Liver (tissue), 9 donors: ENCODE data around the gene TM7SF3. TPM values are rescaled to one million over a fixed set of nuclear protein-coding genes. Genes with fewer than 3 reads are reported as not detected.

Experiments
- DNase-seq: peaks from one replicate; pipeline ENCODE4 v3.0.0-alpha.2; 2017; ENCODE audit warnings: low spot score
- H3K27ac ChIP-seq, 2 donors: one replicate each; pipeline ENCODE4 v1.7.0; 2013; ENCODE audit warnings: inconsistent platforms in 2 of 2, low read length in 2 of 2, control low read depth in 1 of 2, low read depth in 1 of 2, mild to moderate bottlenecking in 1 of 2
- H3K27me3 ChIP-seq, 4 donors: one replicate each; pipeline versions ENCODE4 v1.6.1 to v1.7.0; 2013; ENCODE audit warnings: low read length in 3 of 4, inconsistent platforms in 1 of 4, mild to moderate bottlenecking in 1 of 4, moderate library complexity in 1 of 4; ENCODE audit not compliant: control insufficient read depth in 4 of 4, insufficient read depth in 4 of 4
- H3K36me3 ChIP-seq, 4 donors: one replicate each; pipeline versions ENCODE4 v1.6.1 to v1.7.0; 2013; ENCODE audit warnings: low read length in 3 of 4, mild to moderate bottlenecking in 3 of 4, low read depth in 1 of 4, moderate library complexity in 1 of 4; ENCODE audit not compliant: control insufficient read depth in 4 of 4, insufficient read depth in 3 of 4
- H3K4me1 ChIP-seq, 4 donors: one replicate each; pipeline versions ENCODE4 v1.6.1 to v1.7.0; 2013; ENCODE audit warnings: low read length in 3 of 4, mild to moderate bottlenecking in 3 of 4, moderate library complexity in 1 of 4; ENCODE audit not compliant: control insufficient read depth in 4 of 4, insufficient read depth in 4 of 4
- H3K4me3 ChIP-seq, 3 donors: one replicate each; pipeline versions ENCODE4 v1.6.1 to v1.7.0; 2013; ENCODE audit warnings: low read length in 3 of 3, control low read depth in 1 of 3, low read depth in 1 of 3, mild to moderate bottlenecking in 1 of 3
- H3K9ac ChIP-seq, 2 donors: one replicate each; pipeline ENCODE4 v1.7.0; 2013; ENCODE audit warnings: low read length in 2 of 2, mild to moderate bottlenecking in 2 of 2, moderate library complexity in 2 of 2, control low read depth in 1 of 2, low read depth in 1 of 2
- H3K9me3 ChIP-seq, 4 donors: one replicate each; pipeline versions ENCODE4 v1.6.1 to v1.7.0; 2013; ENCODE audit warnings: low read length in 3 of 4; ENCODE audit not compliant: control insufficient read depth in 4 of 4
- EGR1 ChIP-seq, 2 donors: IDR thresholded peaks; 2 replicates each; pipeline ENCODE4 v1.6.1; 2016 to 2018; ENCODE audit warnings: antibody characterized with exemption in 2 of 2, low read depth in 2 of 2
- FOXA1 ChIP-seq: IDR thresholded peaks from 2 replicates; pipeline ENCODE4 v1.6.1; 2016; ENCODE audit warnings: antibody characterized with exemption
- FOXA2 ChIP-seq: IDR thresholded peaks from 2 replicates; pipeline ENCODE4 v1.6.1; 2016; ENCODE audit warnings: antibody characterized with exemption
- GABPA ChIP-seq, 2 donors: IDR thresholded peaks in 1 of 2; conservative IDR thresholded peaks in 1 of 2; 2 replicates each; pipeline ENCODE4 v1.6.1; 2016; ENCODE audit warnings: antibody characterized with exemption in 2 of 2, mild to moderate bottlenecking in 1 of 2, moderate library complexity in 1 of 2
- HNF4A ChIP-seq, 2 donors: conservative IDR thresholded peaks; 2 replicates each; pipeline ENCODE4 v1.6.1; 2016; ENCODE audit warnings: antibody characterized with exemption in 2 of 2, mild to moderate bottlenecking in 2 of 2
- HNF4G ChIP-seq: IDR thresholded peaks from 2 replicates; pipeline ENCODE4 v1.6.1; 2016; ENCODE audit warnings: antibody characterized with exemption
- JUND ChIP-seq, 2 donors: IDR thresholded peaks; 2 replicates each; pipeline ENCODE4 v1.6.1; 2016; ENCODE audit warnings: antibody characterized with exemption in 2 of 2
- NR2F2 ChIP-seq: IDR thresholded peaks from 2 replicates; pipeline ENCODE4 v1.6.1; 2016; ENCODE audit warnings: antibody characterized with exemption
- RAD21 ChIP-seq, 2 donors: IDR thresholded peaks; 2 replicates each; pipeline ENCODE4 v1.6.1; 2016; ENCODE audit warnings: antibody characterized with exemption in 2 of 2, mild to moderate bottlenecking in 2 of 2
- RXRA ChIP-seq, 2 donors: IDR thresholded peaks; 2 replicates each; pipeline ENCODE4 v1.6.1; 2017 to 2018; ENCODE audit warnings: antibody characterized with exemption in 2 of 2, mild to moderate bottlenecking in 1 of 2
- SP1 ChIP-seq: IDR thresholded peaks from 2 replicates; pipeline ENCODE4 v1.6.1; 2018; ENCODE audit warnings: antibody characterized with exemption, mild to moderate bottlenecking
- TAF1 ChIP-seq: conservative IDR thresholded peaks from 2 replicates; pipeline ENCODE4 v1.6.1; 2016; ENCODE audit warnings: antibody characterized with exemption, mild to moderate bottlenecking
- YY1 ChIP-seq: IDR thresholded peaks from 2 replicates; pipeline ENCODE4 v1.6.1; 2016; ENCODE audit warnings: antibody characterized with exemption, mild to moderate bottlenecking
- WGBS: extraction: QIAGEN DNeasy Blood & Tissue Kit; methylation state at CpG from one replicate; pipeline ENCODE4 v1.1.7; 2013; 5-methylcytosine and 5-hydroxymethylcytosine counted together
- polyA plus RNA-seq, 2 donors: library from polyadenylated mRNA; stranded (reverse) in 1 of 2; unstranded in 1 of 2; fragments of 200-250 nt in 1 of 2; fragments of >200 nt in 1 of 2; fragmentation: Nextera tagmentation in 1 of 2; extraction: Ambion mirVana in 1 of 2; gene quantifications; one replicate each; pipeline versions ENCODE4 v1.2.1 to v1.2.3, GENCODE V29; 2013 to 2015
- total RNA-seq, 2 donors: library from RNA; depleted of rRNA; stranded (reverse); fragments of >200 nt; gene quantifications; one replicate each; pipeline ENCODE4 v1.2.3, GENCODE V29; 2014
- TF ChIP-seq, protein P1 (sequence below): IDR thresholded peaks from 2 replicates; pipeline ENCODE4 v1.6.1; 2016; ENCODE audit warnings: antibody characterized with exemption
- TF ChIP-seq, protein P2 (sequence below): IDR thresholded peaks from 2 replicates; pipeline ENCODE4 v1.6.1; 2016; ENCODE audit warnings: antibody characterized with exemption, mild to moderate bottlenecking
- TF ChIP-seq, protein P3 (sequence below): fragments of 150-350 bp; IDR thresholded peaks from 2 replicates; pipeline ENCODE4 v1.5.1; 2017; ENCODE audit warnings: improper control_type of control experiment, low read depth, low read length; ENCODE audit not compliant: missing input control
- donor health status: healthy.
- donor health status: healthy.
- donor health status: healthy.
- donor health status: healthy.
- donor health status: healthy.

Gene TM7SF3
- total and polyA plus RNA-seq, 4 donors: 21.5 to 60.8 (median 44.6) TPM

DNA sequence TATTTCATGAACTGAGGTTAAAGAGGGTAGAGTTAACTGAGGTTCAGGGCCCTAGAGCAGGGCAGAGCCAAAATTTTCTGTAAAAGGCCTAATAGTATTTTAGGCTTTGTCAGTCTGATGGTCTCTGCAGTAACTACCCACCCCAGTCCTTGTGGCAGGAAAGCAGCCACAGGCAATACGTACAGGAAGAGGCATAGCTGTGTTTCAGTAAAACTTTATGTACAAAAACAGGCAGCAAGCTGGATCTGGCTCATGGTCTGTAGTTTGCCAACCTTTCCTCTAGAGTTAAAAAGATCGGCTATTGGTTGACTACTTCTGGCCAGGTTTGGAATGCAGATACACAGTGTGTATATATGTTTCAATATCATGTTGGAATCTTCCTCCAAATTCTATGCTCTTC is 17.2 kb downstream of the TM7SF3 start:
- TF ChIP-seq HNF4G (no peak), FOXA1 (no peak), TAF1 (no peak), NR2F2 (no peak)
- TF ChIP-seq, protein P1, sequence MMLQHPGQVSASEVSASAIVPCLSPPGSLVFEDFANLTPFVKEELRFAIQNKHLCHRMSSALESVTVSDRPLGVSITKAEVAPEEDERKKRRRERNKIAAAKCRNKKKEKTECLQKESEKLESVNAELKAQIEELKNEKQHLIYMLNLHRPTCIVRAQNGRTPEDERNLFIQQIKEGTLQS: no peak
- WGBS: 89% methylated on average over 2 of the region's 2 CpGs
- Histone ChIP-seq H3K9me3 (no peaks in the 10 kb centered on the region), H3K4me1 (peaks cover 0 to 13% (median 2%) of the 10 kb centered on the region in 4 donors), H3K27me3 (no peaks in the 10 kb centered on the region), H3K27ac (peak overlapping the region in 1 of 2 donors; percentile 47), H3K4me3 (no peak overlapping the region), H3K9ac (no peak overlapping the region), H3K36me3 (peaks cover 0 to 22% (median 19%) of the 10 kb centered on the region in 4 donors)
- DNase-seq: no peak

DNA sequence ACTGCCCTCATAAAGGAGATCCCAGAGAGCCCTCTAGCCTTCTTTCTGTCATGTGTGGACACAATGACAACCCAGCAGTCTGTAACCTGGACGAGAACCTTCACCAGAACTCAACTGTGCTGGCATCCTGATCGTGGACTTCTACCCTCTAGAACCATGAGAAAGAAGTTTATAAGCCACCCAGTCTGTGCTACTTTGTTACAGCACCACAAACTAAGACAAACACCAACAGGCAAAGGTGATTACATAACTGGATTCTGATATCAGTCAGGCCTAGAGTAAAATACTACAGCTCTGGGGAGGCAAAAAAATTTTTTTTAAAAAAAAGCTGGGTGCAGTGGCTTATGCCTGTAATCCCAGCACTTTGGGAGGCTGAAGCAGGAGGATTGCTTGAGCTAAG is 18.5 kb downstream of the TM7SF3 start:
- no peak overlapping the region for H3K9ac ChIP-seq
- H3K9me3 ChIP-seq: no peaks in the 10 kb centered on the region
- no peak for DNase-seq
- H3K36me3 ChIP-seq: peaks cover 0 to 22% (median 18%) of the 10 kb centered on the region in 4 donors
- WGBS: 67% methylated on average over 2 of the region's 2 CpGs
- peaks cover 0 to 18% (median 4%) of the 10 kb centered on the region in 4 donors for H3K4me1 ChIP-seq
- H3K27ac ChIP-seq: no peak overlapping the region
- TF ChIP-seq HNF4A (conservative IDR thresholded peaks at IDR 0.05): peak in 1 of 2 donors; percentile 40
- no peak for TF ChIP-seq FOXA1
- no peak overlapping the region for H3K4me3 ChIP-seq
- H3K27me3 ChIP-seq: no peaks in the 10 kb centered on the region

DNA sequence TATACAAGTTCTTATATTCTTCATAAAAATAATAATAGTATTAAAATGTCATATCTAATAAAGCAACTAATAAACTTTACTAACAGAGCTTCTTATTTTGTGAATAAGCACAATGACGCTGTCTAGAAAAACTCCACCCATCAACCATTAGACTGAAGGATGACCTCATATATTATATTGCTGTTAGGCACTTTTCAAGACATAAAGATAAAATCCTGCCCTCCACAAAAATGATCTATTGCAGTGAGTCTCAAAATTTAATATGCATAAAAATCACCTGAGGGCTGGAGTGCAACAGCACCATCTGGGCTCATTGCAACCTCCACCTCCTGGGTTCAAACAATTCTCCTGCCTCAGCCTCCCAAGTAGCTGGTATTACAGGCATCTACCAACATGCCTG is 20.1 kb downstream of the TM7SF3 start:
- 95% methylated on average over 1 of the region's 1 CpG for WGBS
- TF ChIP-seq HNF4G: no peak
- peaks cover 0 to 25% (median 21%) of the 10 kb centered on the region in 4 donors for H3K36me3 ChIP-seq

DNA sequence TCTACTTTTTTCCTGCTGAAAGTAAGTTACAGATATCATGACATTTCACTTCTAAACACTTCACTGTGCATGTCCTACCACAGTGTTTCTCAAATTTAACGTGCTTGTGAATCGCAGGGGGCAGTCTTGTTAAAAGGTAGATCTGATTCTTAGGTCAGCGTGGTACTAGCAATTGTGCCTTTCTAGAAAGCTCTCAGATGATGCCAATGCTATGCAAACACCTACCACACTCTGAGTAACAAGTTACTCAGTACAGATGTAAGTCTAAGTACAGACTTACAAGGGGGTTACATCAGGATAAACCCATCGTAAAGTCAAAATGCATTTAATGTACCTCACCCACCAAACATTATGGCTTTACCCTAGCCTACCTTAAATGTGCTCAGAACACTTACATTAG is 22.4 kb downstream of the TM7SF3 start:
- WGBS: 70% methylated on average over 4 of the region's 4 CpGs
- TF ChIP-seq, protein P1: no peak
- TF ChIP-seq, protein P2, sequence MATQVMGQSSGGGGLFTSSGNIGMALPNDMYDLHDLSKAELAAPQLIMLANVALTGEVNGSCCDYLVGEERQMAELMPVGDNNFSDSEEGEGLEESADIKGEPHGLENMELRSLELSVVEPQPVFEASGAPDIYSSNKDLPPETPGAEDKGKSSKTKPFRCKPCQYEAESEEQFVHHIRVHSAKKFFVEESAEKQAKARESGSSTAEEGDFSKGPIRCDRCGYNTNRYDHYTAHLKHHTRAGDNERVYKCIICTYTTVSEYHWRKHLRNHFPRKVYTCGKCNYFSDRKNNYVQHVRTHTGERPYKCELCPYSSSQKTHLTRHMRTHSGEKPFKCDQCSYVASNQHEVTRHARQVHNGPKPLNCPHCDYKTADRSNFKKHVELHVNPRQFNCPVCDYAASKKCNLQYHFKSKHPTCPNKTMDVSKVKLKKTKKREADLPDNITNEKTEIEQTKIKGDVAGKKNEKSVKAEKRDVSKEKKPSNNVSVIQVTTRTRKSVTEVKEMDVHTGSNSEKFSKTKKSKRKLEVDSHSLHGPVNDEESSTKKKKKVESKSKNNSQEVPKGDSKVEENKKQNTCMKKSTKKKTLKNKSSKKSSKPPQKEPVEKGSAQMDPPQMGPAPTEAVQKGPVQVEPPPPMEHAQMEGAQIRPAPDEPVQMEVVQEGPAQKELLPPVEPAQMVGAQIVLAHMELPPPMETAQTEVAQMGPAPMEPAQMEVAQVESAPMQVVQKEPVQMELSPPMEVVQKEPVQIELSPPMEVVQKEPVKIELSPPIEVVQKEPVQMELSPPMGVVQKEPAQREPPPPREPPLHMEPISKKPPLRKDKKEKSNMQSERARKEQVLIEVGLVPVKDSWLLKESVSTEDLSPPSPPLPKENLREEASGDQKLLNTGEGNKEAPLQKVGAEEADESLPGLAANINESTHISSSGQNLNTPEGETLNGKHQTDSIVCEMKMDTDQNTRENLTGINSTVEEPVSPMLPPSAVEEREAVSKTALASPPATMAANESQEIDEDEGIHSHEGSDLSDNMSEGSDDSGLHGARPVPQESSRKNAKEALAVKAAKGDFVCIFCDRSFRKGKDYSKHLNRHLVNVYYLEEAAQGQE: no peak
- no peak for TF ChIP-seq HNF4G
- TF ChIP-seq, protein P3, sequence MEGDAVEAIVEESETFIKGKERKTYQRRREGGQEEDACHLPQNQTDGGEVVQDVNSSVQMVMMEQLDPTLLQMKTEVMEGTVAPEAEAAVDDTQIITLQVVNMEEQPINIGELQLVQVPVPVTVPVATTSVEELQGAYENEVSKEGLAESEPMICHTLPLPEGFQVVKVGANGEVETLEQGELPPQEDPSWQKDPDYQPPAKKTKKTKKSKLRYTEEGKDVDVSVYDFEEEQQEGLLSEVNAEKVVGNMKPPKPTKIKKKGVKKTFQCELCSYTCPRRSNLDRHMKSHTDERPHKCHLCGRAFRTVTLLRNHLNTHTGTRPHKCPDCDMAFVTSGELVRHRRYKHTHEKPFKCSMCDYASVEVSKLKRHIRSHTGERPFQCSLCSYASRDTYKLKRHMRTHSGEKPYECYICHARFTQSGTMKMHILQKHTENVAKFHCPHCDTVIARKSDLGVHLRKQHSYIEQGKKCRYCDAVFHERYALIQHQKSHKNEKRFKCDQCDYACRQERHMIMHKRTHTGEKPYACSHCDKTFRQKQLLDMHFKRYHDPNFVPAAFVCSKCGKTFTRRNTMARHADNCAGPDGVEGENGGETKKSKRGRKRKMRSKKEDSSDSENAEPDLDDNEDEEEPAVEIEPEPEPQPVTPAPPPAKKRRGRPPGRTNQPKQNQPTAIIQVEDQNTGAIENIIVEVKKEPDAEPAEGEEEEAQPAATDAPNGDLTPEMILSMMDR: no peak
- no peak for TF ChIP-seq EGR1 (IDR thresholded peaks at IDR 0.05; ENCODE audit: low read depth in 2 of 2)
- no peak for TF ChIP-seq RXRA (IDR thresholded peaks at IDR 0.05)
- no peak for TF ChIP-seq GABPA (IDR thresholded peaks at IDR 0.05 in 1 of 2, conservative IDR thresholded peaks at IDR 0.05 in 1 of 2)
- TF ChIP-seq NR2F2: no peak
- TF ChIP-seq JUND (IDR thresholded peaks at IDR 0.05): no peak
- no peak for TF ChIP-seq FOXA2
- no peak for TF ChIP-seq FOXA1
- TF ChIP-seq YY1: no peak
- TF ChIP-seq HNF4A (conservative IDR thresholded peaks at IDR 0.05): no peak
- TF ChIP-seq RAD21 (IDR thresholded peaks at IDR 0.05): no peak
- no peak for TF ChIP-seq SP1

More for the DNA sequence above, 20.1 kb downstream of the TM7SF3 start:
- Histone ChIP-seq H3K4me3 (no peak overlapping the region), H3K27me3 (no peaks in the 10 kb centered on the region), H3K9ac (no peak overlapping the region), H3K27ac (no peak overlapping the region), H3K4me1 (peaks cover 0 to 18% (median 4%) of the 10 kb centered on the region in 4 donors), H3K9me3 (no peaks in the 10 kb centered on the region)
- no peak for DNase-seq

More for the DNA sequence above, 22.4 kb downstream of the TM7SF3 start:
- H3K9ac ChIP-seq: no peak overlapping the region
- H3K27me3 ChIP-seq: no peaks in the 10 kb centered on the region
- H3K36me3 ChIP-seq: peaks cover 0 to 28% (median 20%) of the 10 kb centered on the region in 4 donors
- no peak overlapping the region for H3K4me3 ChIP-seq
- H3K27ac ChIP-seq: no peak overlapping the region
- peaks cover 0 to 14% (median 4%) of the 10 kb centered on the region in 4 donors for H3K4me1 ChIP-seq
- DNase-seq: no peak
- H3K9me3 ChIP-seq: no peaks in the 10 kb centered on the region
